K562 (cell line): ENCODE measurements around the gene ELOVL7. TPM values are rescaled to one million over a fixed set of nuclear protein-coding genes. Genes with fewer than 3 reads are reported as not detected.
A peak's percentile ranks its signal among the peaks of the same experiment; 100 is the strongest.

ENCODE experiments used
- ARHGAP35 ChIP-seq: fragments of 450-650 bp; IDR thresholded peaks from 2 replicates; pipeline ENCODE4 v1.6.1; 2018; ENCODE audit not compliant: partially characterized antibody
- ATF7 ChIP-seq: fragments of 450-650 bp; IDR thresholded peaks from 2 replicates; pipeline ENCODE4 v1.7.1; 2014; ENCODE audit warnings: mild to moderate bottlenecking, moderate library complexity
- CTBP1 ChIP-seq: fragments of 450-650 bp; IDR thresholded peaks from 2 replicates; pipeline ENCODE4 v1.6.1; 2016; ENCODE audit warnings: borderline replicate concordance
- NR2F6 ChIP-seq: fragments of 450-650 bp; formaldehyde crosslinking; IDR thresholded peaks from 2 replicates; pipeline ENCODE4 v1.4.0; 2020; ENCODE audit warnings: mild to moderate bottlenecking
- PHB ChIP-seq: fragments of 250-450 bp; sonication (Bioruptor Pico); IDR thresholded peaks from 2 replicates; pipeline ENCODE4 v1.5.0; 2021
- POLR2AphosphoS5 ChIP-seq: IDR thresholded peaks from 2 replicates; pipeline ENCODE4 v1.6.1; 2011; ENCODE audit warnings: mild to moderate bottlenecking, low read depth, low read length, moderate library complexity; ENCODE audit not compliant: control insufficient read depth, insufficient read depth
- RAD51 ChIP-seq: fragments of 450-650 bp; IDR thresholded peaks from 2 replicates; pipeline ENCODE4 v1.7.1; 2016; ENCODE audit warnings: low read depth, mild to moderate bottlenecking, borderline replicate concordance
- SREBF1 ChIP-seq: fragments of 150-350 bp; IDR thresholded peaks from 2 replicates; pipeline ENCODE4 v1.6.1; 2014; ENCODE audit warnings: antibody characterized with exemption, low read depth, low read length, borderline replicate concordance
- polyA plus RNA-seq, 8 experiments: library from polyadenylated mRNA; depleted of rRNA in 4 of 8; stranded (reverse) in 5 of 8; unstranded in 3 of 8; fragments of >200 nt; fragmentation: Nextera tagmentation in 2 of 8; fragmentation: Illumina TruSeq in 1 of 8; extraction: Ambion mirVana in 2 of 8; extraction: Trizol in 1 of 8; gene quantifications; 2 replicates each; pipeline versions ENCODE4 v1.2.1 to v1.2.3, GENCODE V29; 2011 to 2014; ENCODE audit warnings: inconsistent platforms in 1 of 8, missing spikeins in 1 of 8
- total RNA-seq, 7 experiments: library from RNA; depleted of rRNA in 6 of 7; stranded (reverse); fragments of >200 nt in 6 of 7; fragmentation: Illumina TruSeq in 2 of 7; extraction: Trizol in 2 of 7; gene quantifications; 2 replicates each; pipeline versions ENCODE4 v1.2.1 to v1.2.3, GENCODE V29; 2011 to 2021; ENCODE audit warnings: low replicate concordance in 1 of 7
- TF ChIP-seq, protein P1 (sequence below): fragments of 200-800 bp; sonication (Bioruptor generic); IDR thresholded peaks from 2 replicates; pipeline ENCODE4 v1.6.1; 2016; ENCODE audit warnings: missing genetic modification characterization, missing compliant biosample characterization
- TF ChIP-seq, protein P2 (sequence below), 3 experiments: IDR thresholded peaks in 2 of 3; conservative IDR thresholded peaks in 1 of 3; 2 replicates each; pipeline ENCODE4 v1.5.1; 2011 to 2012; ENCODE audit warnings: low read length in 3 of 3, mild to moderate bottlenecking in 3 of 3, control low read depth in 2 of 3, improper control_type of control experiment in 1 of 3, inconsistent platforms in 1 of 3, low read depth in 1 of 3, mixed read lengths in 1 of 3, moderate library complexity in 1 of 3; ENCODE audit not compliant: insufficient read depth in 2 of 3
- TF ChIP-seq, protein P3 (sequence below): fragments of 450-650 bp; formaldehyde crosslinking; IDR thresholded peaks from 2 replicates; pipeline ENCODE4 v1.4.0; 2022; ENCODE audit warnings: missing genetic modification characterization

Gene ELOVL7
- total and polyA plus RNA-seq, 9 of the 15 experiments (the other 6 are each of a cell fraction or from before 2014, with no cell fraction given), result 4.5 to 12.3 (median 6.9) TPM

DNA sequence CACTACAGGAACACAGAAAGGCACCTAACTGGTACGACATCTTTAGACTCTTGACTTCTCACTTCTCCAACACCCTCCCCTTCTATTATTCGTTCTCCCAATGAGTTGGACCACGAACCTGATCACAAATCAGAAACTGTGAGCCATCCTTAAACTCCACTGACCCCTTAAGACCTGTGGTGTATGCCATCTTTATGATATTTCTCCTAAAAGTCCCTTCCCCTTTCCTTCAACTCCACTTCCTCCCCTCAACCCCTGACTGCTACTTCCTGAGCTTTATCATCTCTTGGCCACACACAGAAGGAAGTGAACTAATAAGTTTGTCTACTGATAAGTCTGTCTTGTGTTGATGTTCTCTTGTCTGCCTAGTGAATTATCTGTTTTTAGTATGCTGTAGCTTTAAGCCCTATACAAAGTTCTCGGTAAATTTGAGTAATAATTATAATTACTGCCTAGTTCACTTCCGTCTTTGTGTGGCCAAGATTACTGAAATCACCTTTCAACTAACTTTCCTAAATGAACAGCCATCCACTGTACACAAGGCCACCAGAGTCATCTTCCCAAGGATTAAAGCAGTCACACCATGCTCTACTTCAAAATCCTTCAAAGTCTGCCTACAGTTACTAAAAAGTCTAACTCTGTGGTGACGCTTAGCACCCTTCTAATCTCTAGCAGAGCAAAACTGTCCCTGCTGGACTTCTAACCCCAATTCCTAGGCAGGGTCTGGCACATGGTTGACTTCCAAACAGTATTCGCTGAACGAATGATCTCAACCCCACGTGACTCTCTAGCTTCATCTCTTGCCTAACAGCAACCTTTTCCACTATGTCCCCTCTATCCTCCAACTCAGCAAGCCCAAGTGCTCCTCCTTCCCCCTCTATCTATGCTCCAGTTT lies 23.2 kb downstream of the ELOVL7 start (continued):
- TF ChIP-seq, protein P1, sequence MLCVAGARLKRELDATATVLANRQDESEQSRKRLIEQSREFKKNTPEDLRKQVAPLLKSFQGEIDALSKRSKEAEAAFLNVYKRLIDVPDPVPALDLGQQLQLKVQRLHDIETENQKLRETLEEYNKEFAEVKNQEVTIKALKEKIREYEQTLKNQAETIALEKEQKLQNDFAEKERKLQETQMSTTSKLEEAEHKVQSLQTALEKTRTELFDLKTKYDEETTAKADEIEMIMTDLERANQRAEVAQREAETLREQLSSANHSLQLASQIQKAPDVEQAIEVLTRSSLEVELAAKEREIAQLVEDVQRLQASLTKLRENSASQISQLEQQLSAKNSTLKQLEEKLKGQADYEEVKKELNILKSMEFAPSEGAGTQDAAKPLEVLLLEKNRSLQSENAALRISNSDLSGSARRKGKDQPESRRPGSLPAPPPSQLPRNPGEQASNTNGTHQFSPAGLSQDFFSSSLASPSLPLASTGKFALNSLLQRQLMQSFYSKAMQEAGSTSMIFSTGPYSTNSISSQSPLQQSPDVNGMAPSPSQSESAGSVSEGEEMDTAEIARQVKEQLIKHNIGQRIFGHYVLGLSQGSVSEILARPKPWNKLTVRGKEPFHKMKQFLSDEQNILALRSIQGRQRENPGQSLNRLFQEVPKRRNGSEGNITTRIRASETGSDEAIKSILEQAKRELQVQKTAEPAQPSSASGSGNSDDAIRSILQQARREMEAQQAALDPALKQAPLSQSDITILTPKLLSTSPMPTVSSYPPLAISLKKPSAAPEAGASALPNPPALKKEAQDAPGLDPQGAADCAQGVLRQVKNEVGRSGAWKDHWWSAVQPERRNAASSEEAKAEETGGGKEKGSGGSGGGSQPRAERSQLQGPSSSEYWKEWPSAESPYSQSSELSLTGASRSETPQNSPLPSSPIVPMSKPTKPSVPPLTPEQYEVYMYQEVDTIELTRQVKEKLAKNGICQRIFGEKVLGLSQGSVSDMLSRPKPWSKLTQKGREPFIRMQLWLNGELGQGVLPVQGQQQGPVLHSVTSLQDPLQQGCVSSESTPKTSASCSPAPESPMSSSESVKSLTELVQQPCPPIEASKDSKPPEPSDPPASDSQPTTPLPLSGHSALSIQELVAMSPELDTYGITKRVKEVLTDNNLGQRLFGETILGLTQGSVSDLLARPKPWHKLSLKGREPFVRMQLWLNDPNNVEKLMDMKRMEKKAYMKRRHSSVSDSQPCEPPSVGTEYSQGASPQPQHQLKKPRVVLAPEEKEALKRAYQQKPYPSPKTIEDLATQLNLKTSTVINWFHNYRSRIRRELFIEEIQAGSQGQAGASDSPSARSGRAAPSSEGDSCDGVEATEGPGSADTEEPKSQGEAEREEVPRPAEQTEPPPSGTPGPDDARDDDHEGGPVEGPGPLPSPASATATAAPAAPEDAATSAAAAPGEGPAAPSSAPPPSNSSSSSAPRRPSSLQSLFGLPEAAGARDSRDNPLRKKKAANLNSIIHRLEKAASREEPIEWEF (CRISPR knock-in tag), result no peak
- TF ChIP-seq POLR2AphosphoS5 (peak; percentile 57), ATF7 (peak; percentile 55; the same call in 1 of the 2 replicates), NR2F6 (CRISPR knock-in tag) (no peak), RAD51 (no peak), SREBF1 (no peak), PHB (CRISPR knock-in tag) (no peak), CTBP1 (peak; percentile 51; the same call in 1 of the 2 replicates), ARHGAP35 (no peak)
- TF ChIP-seq, protein P2, sequence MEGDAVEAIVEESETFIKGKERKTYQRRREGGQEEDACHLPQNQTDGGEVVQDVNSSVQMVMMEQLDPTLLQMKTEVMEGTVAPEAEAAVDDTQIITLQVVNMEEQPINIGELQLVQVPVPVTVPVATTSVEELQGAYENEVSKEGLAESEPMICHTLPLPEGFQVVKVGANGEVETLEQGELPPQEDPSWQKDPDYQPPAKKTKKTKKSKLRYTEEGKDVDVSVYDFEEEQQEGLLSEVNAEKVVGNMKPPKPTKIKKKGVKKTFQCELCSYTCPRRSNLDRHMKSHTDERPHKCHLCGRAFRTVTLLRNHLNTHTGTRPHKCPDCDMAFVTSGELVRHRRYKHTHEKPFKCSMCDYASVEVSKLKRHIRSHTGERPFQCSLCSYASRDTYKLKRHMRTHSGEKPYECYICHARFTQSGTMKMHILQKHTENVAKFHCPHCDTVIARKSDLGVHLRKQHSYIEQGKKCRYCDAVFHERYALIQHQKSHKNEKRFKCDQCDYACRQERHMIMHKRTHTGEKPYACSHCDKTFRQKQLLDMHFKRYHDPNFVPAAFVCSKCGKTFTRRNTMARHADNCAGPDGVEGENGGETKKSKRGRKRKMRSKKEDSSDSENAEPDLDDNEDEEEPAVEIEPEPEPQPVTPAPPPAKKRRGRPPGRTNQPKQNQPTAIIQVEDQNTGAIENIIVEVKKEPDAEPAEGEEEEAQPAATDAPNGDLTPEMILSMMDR (IDR thresholded peaks at IDR 0.05 in 2 of 3, conservative IDR thresholded peaks at IDR 0.05 in 1 of 3; ENCODE audit: insufficient read depth in 2 of 3, low read depth in 1 of 3, low read length in 3 of 3), result no peak
- TF ChIP-seq, protein P3, sequence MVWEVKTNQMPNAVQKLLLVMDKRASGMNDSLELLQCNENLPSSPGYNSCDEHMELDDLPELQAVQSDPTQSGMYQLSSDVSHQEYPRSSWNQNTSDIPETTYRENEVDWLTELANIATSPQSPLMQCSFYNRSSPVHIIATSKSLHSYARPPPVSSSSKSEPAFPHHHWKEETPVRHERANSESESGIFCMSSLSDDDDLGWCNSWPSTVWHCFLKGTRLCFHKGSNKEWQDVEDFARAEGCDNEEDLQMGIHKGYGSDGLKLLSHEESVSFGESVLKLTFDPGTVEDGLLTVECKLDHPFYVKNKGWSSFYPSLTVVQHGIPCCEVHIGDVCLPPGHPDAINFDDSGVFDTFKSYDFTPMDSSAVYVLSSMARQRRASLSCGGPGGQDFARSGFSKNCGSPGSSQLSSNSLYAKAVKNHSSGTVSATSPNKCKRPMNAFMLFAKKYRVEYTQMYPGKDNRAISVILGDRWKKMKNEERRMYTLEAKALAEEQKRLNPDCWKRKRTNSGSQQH, result peak; percentile 91
